ENCODE measurements around the gene RP9. TPM values are rescaled to one million over a fixed set of nuclear protein-coding genes. Genes with fewer than 3 reads are reported as not detected.
A peak's percentile ranks its signal among the peaks of the same experiment; 100 is the strongest.

The RP9 gene
- total and polyA plus RNA-seq, 9 of the 15 experiments (the other 6 are each of a cell fraction or from before 2014, with no cell fraction given) = 10.7 to 44.8 (median 33.4) TPM

GRCh38 chr7:33050535-33051318 lies 58.5 kb downstream of the RP9 start (continued):
- TF ChIP-seq NCOR1 (IDR thresholded peaks at IDR 0.05) (0 out of 2 replicates have a peak, but pooled peaks have one; percentile 18), DEAF1 (CRISPR knock-in tag; IDR thresholded peaks at IDR 0.05) (peak; percentile 50; the same call in 1 of the 2 replicates), BCOR (IDR thresholded peaks at IDR 0.05) (no peak), ZBED1 (IDR thresholded peaks at IDR 0.05) (no peak), EP400 (IDR thresholded peaks at IDR 0.05) (peak; percentile 25; the same call in 1 of the 2 replicates), CTCF (IDR thresholded peaks at IDR 0.05 in 2 of 3, conservative IDR thresholded peaks at IDR 0.05 in 1 of 3; ENCODE audit: insufficient read depth in 2 of 3, low read depth in 1 of 3, low read length in 3 of 3) (peak; percentile 44 to 74 (median 47); a peak in 4 of 6 replicates), GATAD2B (IDR thresholded peaks at IDR 0.05; ENCODE audit: borderline replicate concordance) (peak; percentile 40; the same call in 1 of the 2 replicates), SMC3 (conservative IDR thresholded peaks at IDR 0.05; ENCODE audit: insufficient read depth, low read depth, low read length) (peak; percentile 42; the same call in 1 of the 2 replicates), ARID3A (IDR thresholded peaks at IDR 0.05; ENCODE audit: borderline replicate concordance, low read depth, low read length) (peak; percentile 79; the same call in 1 of the 2 replicates), RAD21 (CRISPR knock-in tag; conservative IDR thresholded peaks at IDR 0.05 in 1 of 2, IDR thresholded peaks at IDR 0.05 in 1 of 2) (peak; percentile 65 to 81; a peak in 3 of 4 replicates)
